K562 (cell line): ENCODE results near the gene FOLR2. TPM values are rescaled to one million over a fixed set of nuclear protein-coding genes. Genes with fewer than 3 reads are reported as not detected.

Source experiments
- ATAC-seq: fragments of 200-7000 bp; cut with Tn5 transposase; 3 replicates; pipeline ENCODE4 v1.9.1; 2020; ENCODE audit warnings: moderate library complexity
- BruUV-seq: library from RNA; stranded (reverse); fragments of 400-500 nt; replicated peaks from 2 replicates; lab custom pipeline; 2021; lab: Mats Ljungman, UMichigan
- CTCF ChIA-PET: fragments of 300-600 bp; formaldehyde crosslinking; extraction: SDS; loops from one replicate; lab custom pipeline; 2021; ENCODE audit warnings: low intra/inter-chr PET ratio; lab: Yijun Ruan, JAX
- POLR2A ChIA-PET: fragments of 300-600, 350-650 bp; sonication (Branson Sonifier 250); formaldehyde crosslinking; extraction: SDS; loops from one replicate; lab custom pipeline; 2021; ENCODE audit warnings: antibody characterized with exemption, inconsistent platforms; lab: Yijun Ruan, JAX
- DNase-seq, 4 experiments: peaks; one replicate each; pipeline versions ENCODE4 v3.0.0 to v3.0.0-alpha.2; 2011 to 2018; ENCODE audit warnings: low spot score in 3 of 4, mixed read lengths in 3 of 4; ENCODE audit errors: extremely low read depth in 1 of 4
- FAIRE-seq: peaks from 2 replicates; lab custom pipeline; 2011; peaks lifted over from hg19 to GRCh38; lab: Jason Lieb, UNC
- H2AFZ ChIP-seq: 2 replicates; pipeline ENCODE4 v1.6.0; 2011; ENCODE audit warnings: low read depth, low read length, control low read depth, inconsistent platforms
- H3K27ac ChIP-seq: fragments of 200-600 bp; 3 replicates; pipeline ENCODE4 v1.8.0; 2011; ENCODE audit warnings: low read depth, mild to moderate bottlenecking, control low read depth, inconsistent platforms, low read length, moderate library complexity, mixed read lengths; ENCODE audit errors: extremely low read depth
- H3K27me3 ChIP-seq, 2 experiments: fragments of 300-600 bp in 1 of 2; 2 replicates in 1 of 2; 3 replicates in 1 of 2; pipeline versions ENCODE4 v1.6.0 to v1.8.0; 2011; ENCODE audit warnings: inconsistent platforms in 2 of 2, low read length in 2 of 2, mild to moderate bottlenecking in 1 of 2, mixed read lengths in 1 of 2, moderate library complexity in 1 of 2; ENCODE audit not compliant: control insufficient read depth in 2 of 2, insufficient read depth in 2 of 2
- H3K36me3 ChIP-seq: fragments of 300-600 bp; 3 replicates; pipeline ENCODE4 v1.8.0; 2011; ENCODE audit warnings: mild to moderate bottlenecking, low read length, inconsistent platforms; ENCODE audit not compliant: control insufficient read depth, insufficient read depth
- H3K4me1 ChIP-seq, 2 experiments: fragments of 200-600 bp in 1 of 2; replicated peaks in 1 of 2; 2 replicates in 1 of 2; 3 replicates in 1 of 2; pipeline versions ENCODE4 v1.5.1 to v1.8.0; 2011; ENCODE audit warnings: inconsistent platforms in 2 of 2, low read length in 2 of 2, mild to moderate bottlenecking in 1 of 2, mixed read lengths in 1 of 2, moderate library complexity in 1 of 2; ENCODE audit not compliant: control insufficient read depth in 2 of 2, insufficient read depth in 2 of 2
- H3K4me2 ChIP-seq: 2 replicates; pipeline ENCODE4 v1.6.1; 2011; ENCODE audit warnings: low read length, control low read depth, inconsistent platforms, mixed read lengths; ENCODE audit not compliant: insufficient read depth
- H3K4me3 ChIP-seq: fragments of 200-600 bp; sonication (generic), shearing (Covaris generic); 2 replicates; pipeline ENCODE4 v1.5.1; 2016; ENCODE audit warnings: control low read depth, inconsistent platforms
- H3K79me2 ChIP-seq: fragments of 200-600 bp; 3 replicates; pipeline ENCODE4 v1.8.0; 2011; ENCODE audit warnings: low read length, inconsistent platforms; ENCODE audit not compliant: control insufficient read depth, insufficient read depth
- H3K9ac ChIP-seq, 2 experiments: 2 replicates each; pipeline versions ENCODE4 v1.6.0 to v1.6.1; 2011; ENCODE audit warnings: low read depth in 2 of 2, low read length in 2 of 2, control low read depth in 1 of 2, inconsistent platforms in 1 of 2, mild to moderate bottlenecking in 1 of 2, mixed read lengths in 1 of 2; ENCODE audit not compliant: insufficient read depth in 1 of 2
- H3K9me1 ChIP-seq: one replicate; pipeline ENCODE4 v1.6.0; 2011; ENCODE audit warnings: inconsistent platforms, mild to moderate bottlenecking, low read length, moderate library complexity; ENCODE audit not compliant: control insufficient read depth, insufficient read depth
- H3K9me3 ChIP-seq: replicated peaks from 2 replicates; pipeline ENCODE4 v1.5.1; 2011; ENCODE audit warnings: low read depth, low read length, inconsistent platforms; ENCODE audit not compliant: control insufficient read depth, insufficient read depth
- H4K20me1 ChIP-seq: replicated peaks from 2 replicates; pipeline ENCODE4 v1.6.1; 2011; ENCODE audit warnings: low read length, inconsistent platforms, mixed read lengths; ENCODE audit not compliant: control insufficient read depth, insufficient read depth
- TBP ChIP-seq: optimal IDR thresholded peaks from 2 replicates; pipeline ENCODE3; 2011; ENCODE audit warnings: low read depth, low read length, improper control_type of control experiment
- ZBTB33 ChIP-seq: sonication (generic); formaldehyde crosslinking; IDR thresholded peaks from 2 replicates; pipeline ENCODE4 v1.8.1; 2023; ENCODE audit warnings: mild to moderate bottlenecking, missing genetic modification reagents
- ZNF280A ChIP-seq: fragments of 450-650 bp; IDR thresholded peaks from 2 replicates; pipeline ENCODE4 v1.6.1; 2018; ENCODE audit warnings: mild to moderate bottlenecking, low read depth; ENCODE audit not compliant: partially characterized antibody
- WGBS: fragments of 100-300 bp; shearing (Covaris generic); methylation state at CpG from one replicate; pipeline ENCODE4 v1.1.6; 2016; ENCODE audit warnings: low coverage, mixed read lengths; ENCODE audit not compliant: insufficient coverage; ENCODE audit errors: missing lambda C conversion rate; 5-methylcytosine and 5-hydroxymethylcytosine counted together
- in situ Hi-C: fragments of 300-500 bp; cut with MboI; formaldehyde crosslinking; loops from 4 replicates; pipeline ENCODE4 v1.15.0; 2018; ENCODE audit warnings: inconsistent platforms, mixed read lengths
- intact Hi-C: fragments of 100-400 bp; cut with micrococcal nuclease; formaldehyde crosslinking; loops from 2 replicates; pipeline ENCODE4 v1.14.2; 2022
- polyA plus RNA-seq, 8 experiments: library from polyadenylated mRNA; depleted of rRNA in 4 of 8; stranded (reverse) in 5 of 8; unstranded in 3 of 8; fragments of >200 nt; fragmentation: Nextera tagmentation in 2 of 8; fragmentation: Illumina TruSeq in 1 of 8; extraction: Ambion mirVana in 2 of 8; extraction: Trizol in 1 of 8; gene quantifications; 2 replicates each; pipeline versions ENCODE4 v1.2.1 to v1.2.3, GENCODE V29; 2011 to 2014; ENCODE audit warnings: inconsistent platforms in 1 of 8, missing spikeins in 1 of 8
- total RNA-seq, 7 experiments: library from RNA; depleted of rRNA in 6 of 7; stranded (reverse); fragments of >200 nt in 6 of 7; fragmentation: Illumina TruSeq in 2 of 7; extraction: Trizol in 2 of 7; gene quantifications; 2 replicates each; pipeline versions ENCODE4 v1.2.1 to v1.2.3, GENCODE V29; 2011 to 2021; ENCODE audit warnings: low replicate concordance in 1 of 7

The FOLR2 gene
- total and polyA plus RNA-seq, 9 of the 15 experiments (the other 6 are each of a cell fraction or from before 2014, with no cell fraction given), result 0.27 TPM; not detected in 8

- in situ Hi-C loops, result no loop called here
- Histone ChIP-seq H3K4me2 (no peak overlapping the region), H3K36me3 (peaks cover 3% of the 10 kb centered on the region; the same call in 1 of the 3 replicates), H3K9me1 (no peaks in the 10 kb centered on the region), H4K20me1 (no peaks in the 10 kb centered on the region), H3K27me3 (peaks cover 25 to 34% of the 10 kb centered on the region in 2 experiments), H3K79me2 (no peaks in the 10 kb centered on the region), H3K9me3 (no peaks in the 10 kb centered on the region), H3K27ac (no peak overlapping the region), H3K4me3 (no peak overlapping the region), H3K4me1 (peaks cover 0 to 26% of the 10 kb centered on the region in 2 experiments; a peak in 2 of 5 replicates), H3K9ac (no peak overlapping the region), H2AFZ (no peak overlapping the region)
- TF ChIP-seq ZNF280A (no peak), TBP (no peak), ZBTB33 (peak; percentile 64; the same call in 1 of the 2 replicates)
- ATAC-seq (no peak), FAIRE-seq (no peak), DNase-seq (no peak)
- BruUV-seq, result no TSS peak
- ChIA-PET CTCF (interaction anchor here (0.7 kb wide), 1 partner anchor 19 kb away, joined by 3 read pairs; no protein-coding TSS in a partner anchor), POLR2A (interaction anchor here (0.6 kb wide), 1 partner anchor 176 kb away, joined by 4 read pairs; no protein-coding TSS in a partner anchor)
- intact Hi-C loops, result no loop called here
- WGBS, result 74% methylated on average over 21 of the region's 58 CpGs
Observed at GRCh38 chr11:72243173-72244059, 26.8 kb downstream of the FOLR2 start.
